ENCODE results near the gene ZFP36L1. TPM values are rescaled to one million over a fixed set of nuclear protein-coding genes. Genes with fewer than 3 reads are reported as not detected.

The ZFP36L1 gene
- total and polyA plus RNA-seq, 10 of the 15 experiments (the other 5 are each of a cell fraction or from before 2014, with no cell fraction given): 22.0 to 184 (median 66.1) TPM

- no peaks in the 10 kb centered on the region for H4K20me1 ChIP-seq (ENCODE audit: control insufficient read depth, insufficient read depth)
- no TSS peak for BruUV-seq (replicated peaks)
- H3K27ac ChIP-seq (ENCODE audit: control insufficient read depth, insufficient read depth): peak overlapping the region; percentile 91
- ChIA-PET CTCF (interaction anchor here (1.1 to 22.6 kb wide), 12 partner anchors 8 to 984 kb away, joined by 3 to 310 read pairs (median 6); partner anchors contain the start of gene ZFP36L1), RAD21 (ENCODE audit: unreplicated experiment) (interaction anchor here (0.9 to 13.5 kb wide), 11 partner anchors 8 to 889 kb away, joined by 3 to 292 read pairs (median 6); partner anchors contain the start of gene ZFP36L1), SMC1A (ENCODE audit: uncharacterized antibody, unreplicated experiment) (interaction anchor here (0.8 to 15.9 kb wide), 11 partner anchors 9 to 881 kb away, joined by 3 to 314 read pairs (median 5); partner anchors contain the start of gene ZFP36L1), POLR2A (interaction anchor here (0.7 to 1.7 kb wide), 7 partner anchors 9 to 879 kb away, joined by 3 to 9 read pairs (median 4); no protein-coding TSS in a partner anchor)
- H3K9ac ChIP-seq (ENCODE audit: control insufficient read depth, insufficient read depth, low read length): peak overlapping the region; percentile 81; the same call in 1 of the 2 replicates
- no peaks in the 10 kb centered on the region for H3K27me3 ChIP-seq (replicated peaks in 1 of 2; ENCODE audit: control insufficient read depth in 2 of 2, insufficient read depth in 2 of 2, low read length in 1 of 2)
- H2AFZ ChIP-seq (ENCODE audit: control insufficient read depth, low read depth, low read length): no peak overlapping the region
- in situ Hi-C loops (cut with MboI) (loop anchor here (5.0 to 10.0 kb wide), 2 partner anchors 888 to 986 kb away; no protein-coding TSS in a partner anchor), intact Hi-C loops (cut with micrococcal nuclease; ENCODE audit: unreplicated experiment) (loop anchor here (1.0 kb wide), 1 partner anchor 21 kb away; no protein-coding TSS in a partner anchor)
- H3K4me3 ChIP-seq: no peak overlapping the region
- no peak for FAIRE-seq
- WGBS (ENCODE audit: insufficient coverage, insufficient replicate concordance, low lambda C conversion rate, missing lambda C conversion rate): 23% methylated on average over 4 of the region's 4 CpGs
- peaks cover 51% of the 10 kb centered on the region for H3K4me1 ChIP-seq (ENCODE audit: control insufficient read depth, insufficient read depth, low read length)
- peaks cover 3% of the 10 kb centered on the region; the same call in 1 of the 2 replicates for H3K79me2 ChIP-seq (ENCODE audit: control insufficient read depth, insufficient read depth, low read length)
- ATAC-seq: no peak
- peak overlapping the region; percentile 84; the same call in 1 of the 2 replicates for H3K4me2 ChIP-seq (ENCODE audit: control insufficient read depth, insufficient read depth)
- no peaks in the 10 kb centered on the region for H3K36me3 ChIP-seq (ENCODE audit: control insufficient read depth in 2 of 2, insufficient read depth in 2 of 2, low read length in 1 of 2)
- no peak for DNase-seq (ENCODE audit: low read depth, low spot score)
- no peaks in the 10 kb centered on the region for H3K9me3 ChIP-seq (replicated peaks; ENCODE audit: control insufficient read depth, insufficient read depth, low read length)
- no peak for TF ChIP-seq SP1 (IDR thresholded peaks at IDR 0.05; ENCODE audit: low read depth, low read length)
- no peak for TF ChIP-seq POLR2A (IDR thresholded peaks at IDR 0.05; ENCODE audit: low read depth, low read length)
- TF ChIP-seq SREBF2 (IDR thresholded peaks at IDR 0.05; ENCODE audit: low read length): no peak
- TF ChIP-seq E4F1 (IDR thresholded peaks at IDR 0.05; ENCODE audit: borderline replicate concordance, partially characterized antibody): no peak
- no peak for TF ChIP-seq KAT2A (conservative IDR thresholded peaks at IDR 0.05; ENCODE audit: control insufficient read depth, low read depth, low read length)
- TF ChIP-seq EZH2 (IDR thresholded peaks at IDR 0.05; ENCODE audit: borderline replicate concordance, control insufficient read depth, low read depth, low read length): no peak
- TF ChIP-seq SUPT20H (IDR thresholded peaks at IDR 0.05; ENCODE audit: borderline replicate concordance, control insufficient read depth, low read depth, low read length): no peak
- TF ChIP-seq HDAC6 (IDR thresholded peaks at IDR 0.05; ENCODE audit: unreplicated experiment): no peak
- TF ChIP-seq ZBED1 (IDR thresholded peaks at IDR 0.05; ENCODE audit: borderline replicate concordance): no peak
- TF ChIP-seq HDGF (IDR thresholded peaks at IDR 0.05): no peak
- no peak for TF ChIP-seq ZBTB11 (CRISPR knock-in tag; IDR thresholded peaks at IDR 0.05)
- TF ChIP-seq CBX5 (IDR thresholded peaks at IDR 0.05; ENCODE audit: low read depth): no peak
- no peak for TF ChIP-seq RB1 (IDR thresholded peaks at IDR 0.05; ENCODE audit: borderline replicate concordance)
- TF ChIP-seq SKIL (IDR thresholded peaks at IDR 0.05; ENCODE audit: low read depth, poor library complexity, severe bottlenecking): no peak
- no peak for TF ChIP-seq RAD51 (IDR thresholded peaks at IDR 0.05)
- TF ChIP-seq RUNX3 (IDR thresholded peaks at IDR 0.05; ENCODE audit: low read length): no peak
- no peak for TF ChIP-seq HDAC2 (IDR thresholded peaks at IDR 0.05)
- no peak for TF ChIP-seq POU2F2 (IDR thresholded peaks at IDR 0.05; ENCODE audit: borderline replicate concordance, low read depth, low read length)
These were observed 30.1 kb upstream of the ZFP36L1 start for GRCh38 chr14:68822926-68823325.

Measured in GM12878 (cell line).